HCT116 (cell line): ENCODE results near the gene HOXA11. TPM values are rescaled to one million over a fixed set of nuclear protein-coding genes. Genes with fewer than 3 reads are reported as not detected.

Experiments
- ATAC-seq: fragments of 200-7000 bp; cut with Tn5 transposase; 2 replicates; pipeline ENCODE4 v1.9.1; 2020; ENCODE audit warnings: mild to moderate bottlenecking, moderate library complexity
- BruUV-seq: library from RNA; stranded (reverse); fragments of 400-500 nt; replicated peaks from 2 replicates; lab custom pipeline; 2021; lab: Mats Ljungman, UMichigan
- CTCF ChIA-PET: fragments of 300-600 bp; sonication (Branson Sonifier 250); formaldehyde crosslinking; loops from one replicate; lab custom pipeline; 2021; ENCODE audit warnings: antibody characterized with exemption; lab: Charles Lee
- POLR2A ChIA-PET: fragments of 300-600, 350-600 bp; sonication (Branson Sonifier 250); formaldehyde crosslinking; loops from one replicate; lab custom pipeline; 2021; ENCODE audit warnings: antibody characterized with exemption; lab: Charles Lee
- RAD21 ChIA-PET, 2 experiments: fragments of 300-600 bp; sonication (Branson Sonifier 250); formaldehyde crosslinking; loops; one replicate each; lab custom pipeline; 2023; ENCODE audit warnings: low total read pairs in 2 of 2; ENCODE audit not compliant: uncharacterized antibody in 2 of 2, unreplicated experiment in 2 of 2, low non-redundant PET in 1 of 2; lab: Charles Lee
- DNase-seq: peaks from one replicate; pipeline ENCODE4 v3.0.0-alpha.2; 2010; ENCODE audit warnings: low read depth, low spot score
- H2AFZ ChIP-seq: fragments of 200-600 bp; shearing (Covaris generic), sonication (generic); 2 replicates; pipeline ENCODE4 v1.6.1; 2017; ENCODE audit warnings: low read depth, mixed run types, mixed read lengths, antibody characterized with exemption, low read length; ENCODE audit not compliant: poor library complexity, severe bottlenecking
- H3K27ac ChIP-seq: 2 replicates; pipeline ENCODE4 v1.5.1; 2012; ENCODE audit warnings: low read depth, low read length
- H3K27me3 ChIP-seq: fragments of 200-600 bp; sonication (generic); 2 replicates; pipeline ENCODE4 v1.6.1; 2016; ENCODE audit warnings: mixed run types, low read length, mixed read lengths; ENCODE audit not compliant: insufficient read depth
- H3K36me3 ChIP-seq, 2 experiments: fragments of 200-500 bp in 1 of 2; fragments of 200-600 bp in 1 of 2; sonication (Bioruptor generic) in 1 of 2; sonication (generic) in 1 of 2; 2 replicates each; pipeline versions ENCODE4 v1.5.1 to v1.6.1; 2014 to 2016; ENCODE audit warnings: low read length in 2 of 2, inconsistent platforms in 1 of 2, mixed read lengths in 1 of 2, mixed run types in 1 of 2; ENCODE audit not compliant: insufficient read depth in 2 of 2, control insufficient read depth in 1 of 2
- H3K4me1 ChIP-seq, 2 experiments: fragments of 200-600 bp in 1 of 2; sonication (generic) in 1 of 2; 2 replicates each; pipeline versions ENCODE4 v1.5.1 to v1.6.1; 2012 to 2017; ENCODE audit warnings: low read length in 2 of 2, inconsistent platforms in 1 of 2, mild to moderate bottlenecking in 1 of 2, mixed read lengths in 1 of 2, mixed run types in 1 of 2, moderate library complexity in 1 of 2; ENCODE audit not compliant: insufficient read depth in 2 of 2, control insufficient read depth in 1 of 2
- H3K4me2 ChIP-seq: fragments of 200-600 bp; sonication (generic); 2 replicates; pipeline ENCODE4 v1.6.1; 2017; ENCODE audit warnings: mixed run types, low read length, mixed read lengths
- H3K4me3 ChIP-seq, 2 experiments: fragments of 200-600 bp in 1 of 2; sonication (generic) in 1 of 2; replicated peaks in 1 of 2; 2 replicates each; pipeline ENCODE4 v1.5.1; 2011 to 2016; ENCODE audit warnings: low read length in 2 of 2, control low read depth in 1 of 2, low read depth in 1 of 2, mild to moderate bottlenecking in 1 of 2, mixed read lengths in 1 of 2, mixed run types in 1 of 2
- H3K79me2 ChIP-seq: fragments of 200-600 bp; sonication (generic); 2 replicates; pipeline ENCODE4 v1.6.1; 2017; ENCODE audit warnings: mild to moderate bottlenecking, mixed run types, low read length, moderate library complexity, mixed read lengths; ENCODE audit not compliant: insufficient read depth
- H3K9ac ChIP-seq: fragments of 200-600 bp; sonication (generic); 2 replicates; pipeline ENCODE4 v1.6.1; 2016; ENCODE audit warnings: low read length, mixed read lengths
- H3K9me2 ChIP-seq: fragments of 200-600 bp; sonication (generic), shearing (Covaris generic); 2 replicates; pipeline ENCODE4 v1.6.1; 2017; ENCODE audit warnings: mixed run types, mild to moderate bottlenecking, moderate library complexity; ENCODE audit not compliant: insufficient read depth
- H3K9me3 ChIP-seq, 2 experiments: fragments of 200-500 bp in 1 of 2; fragments of 200-600 bp in 1 of 2; sonication (Bioruptor generic) in 1 of 2; sonication (generic) in 1 of 2; 2 replicates each; pipeline ENCODE4 v1.6.1; 2014 to 2017; ENCODE audit warnings: low read length in 2 of 2, mixed read lengths in 2 of 2, inconsistent platforms in 1 of 2, low read depth in 1 of 2, mild to moderate bottlenecking in 1 of 2, mixed run types in 1 of 2, moderate library complexity in 1 of 2; ENCODE audit not compliant: control insufficient read depth in 1 of 2, insufficient read depth in 1 of 2
- H4K20me1 ChIP-seq: fragments of 200-600 bp; sonication (generic), shearing (Covaris generic); 2 replicates; pipeline ENCODE4 v1.6.1; 2017; ENCODE audit warnings: mixed run types, mild to moderate bottlenecking, moderate library complexity; ENCODE audit not compliant: insufficient read depth
- EGR1 ChIP-seq: IDR thresholded peaks from 2 replicates; pipeline ENCODE4 v1.6.1; 2012; ENCODE audit warnings: low read depth
- ELF1 ChIP-seq: IDR thresholded peaks from 2 replicates; pipeline ENCODE4 v1.6.1; 2012; ENCODE audit warnings: low read depth, borderline replicate concordance
- EZH2phosphoT487 ChIP-seq: fragments of 200-600 bp; IDR thresholded peaks from 2 replicates; pipeline ENCODE4 v1.6.1; 2018; ENCODE audit warnings: antibody characterized with exemption, borderline replicate concordance
- MAX ChIP-seq: IDR thresholded peaks from 2 replicates; pipeline ENCODE4 v1.6.1; 2012
- POLR2A ChIP-seq: IDR thresholded peaks from 2 replicates; pipeline ENCODE4 v1.7.0; 2011; ENCODE audit warnings: borderline replicate concordance; ENCODE audit not compliant: insufficient read depth, insufficient read length; ENCODE audit errors: extremely low read depth
- SRF ChIP-seq: IDR thresholded peaks from 2 replicates; pipeline ENCODE4 v1.6.1; 2012; ENCODE audit warnings: low read depth
- ZBTB33 ChIP-seq: IDR thresholded peaks from 2 replicates; pipeline ENCODE4 v1.6.1; 2011; ENCODE audit warnings: mild to moderate bottlenecking, low read length, moderate library complexity; ENCODE audit not compliant: insufficient replicate concordance; ENCODE audit errors: extremely low read depth
- ZNF274 ChIP-seq: fragments of 200-500 bp; sonication (Bioruptor generic); IDR thresholded peaks from 2 replicates; pipeline ENCODE4 v1.6.1; 2014; ENCODE audit warnings: mild to moderate bottlenecking, low read depth, low read length, inconsistent platforms
- intact Hi-C: fragments of 100-400 bp; cut with micrococcal nuclease; formaldehyde crosslinking; loops from 2 replicates; pipeline ENCODE4 v1.10.0; 2022
- total RNA-seq: library from RNA; stranded (reverse); gene quantifications from one replicate; pipeline ENCODE4 v1.2.1, GENCODE V29; 2021; ENCODE audit not compliant: unreplicated experiment
- TF ChIP-seq, protein P1 (sequence below), 3 experiments: fragments of 200-600 bp in 1 of 3; sonication (generic) in 1 of 3; IDR thresholded peaks in 2 of 3; conservative IDR thresholded peaks in 1 of 3; 2 replicates each; pipeline ENCODE4 v1.5.1; 2012 to 2017; ENCODE audit warnings: low read depth in 2 of 3, low read length in 2 of 3, antibody characterized with exemption in 1 of 3, borderline replicate concordance in 1 of 3, control low read depth in 1 of 3, mild to moderate bottlenecking in 1 of 3, mixed read lengths in 1 of 3, mixed run types in 1 of 3, moderate library complexity in 1 of 3; ENCODE audit not compliant: insufficient read depth in 1 of 3
- TF ChIP-seq, protein P2 (sequence below): IDR thresholded peaks from 2 replicates; pipeline ENCODE4 v1.6.1; 2012

The HOXA11 gene
- total RNA-seq, 1 experiment from 2014 or later, result 6.8 TPM

- H3K27ac ChIP-seq, result no peak overlapping the region
These were observed 18.4 kb upstream of the HOXA11 start for GRCh38 chr7:27203365-27203953.

GRCh38 chr7:27202862-27203134, 17.8 kb upstream of the HOXA11 start:
- RAD21 ChIA-PET, result interaction anchor here in 1 of 2 experiments (0.7 kb wide), 1 partner anchor 772 kb away, joined by 6 read pairs; no protein-coding TSS in a partner anchor
- Histone ChIP-seq H2AFZ (no peak overlapping the region), H3K4me2 (no peak overlapping the region), H3K9me3 (no peaks in the 10 kb centered on the region), H3K4me1 (peaks cover 0 to 24% of the 10 kb centered on the region in 2 experiments; a peak in 3 of 4 replicates), H3K27ac (no peak overlapping the region), H3K9me2 (no peaks in the 10 kb centered on the region), H3K27me3 (no peaks in the 10 kb centered on the region), H3K36me3 (no peaks in the 10 kb centered on the region), H4K20me1 (no peaks in the 10 kb centered on the region), H3K79me2 (no peaks in the 10 kb centered on the region), H3K4me3 (no peak overlapping the region), H3K9ac (no peak overlapping the region)
- intact Hi-C loops, result no loop called here
- TF ChIP-seq, protein P1, sequence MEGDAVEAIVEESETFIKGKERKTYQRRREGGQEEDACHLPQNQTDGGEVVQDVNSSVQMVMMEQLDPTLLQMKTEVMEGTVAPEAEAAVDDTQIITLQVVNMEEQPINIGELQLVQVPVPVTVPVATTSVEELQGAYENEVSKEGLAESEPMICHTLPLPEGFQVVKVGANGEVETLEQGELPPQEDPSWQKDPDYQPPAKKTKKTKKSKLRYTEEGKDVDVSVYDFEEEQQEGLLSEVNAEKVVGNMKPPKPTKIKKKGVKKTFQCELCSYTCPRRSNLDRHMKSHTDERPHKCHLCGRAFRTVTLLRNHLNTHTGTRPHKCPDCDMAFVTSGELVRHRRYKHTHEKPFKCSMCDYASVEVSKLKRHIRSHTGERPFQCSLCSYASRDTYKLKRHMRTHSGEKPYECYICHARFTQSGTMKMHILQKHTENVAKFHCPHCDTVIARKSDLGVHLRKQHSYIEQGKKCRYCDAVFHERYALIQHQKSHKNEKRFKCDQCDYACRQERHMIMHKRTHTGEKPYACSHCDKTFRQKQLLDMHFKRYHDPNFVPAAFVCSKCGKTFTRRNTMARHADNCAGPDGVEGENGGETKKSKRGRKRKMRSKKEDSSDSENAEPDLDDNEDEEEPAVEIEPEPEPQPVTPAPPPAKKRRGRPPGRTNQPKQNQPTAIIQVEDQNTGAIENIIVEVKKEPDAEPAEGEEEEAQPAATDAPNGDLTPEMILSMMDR (IDR thresholded peaks at IDR 0.05 in 2 of 3, conservative IDR thresholded peaks at IDR 0.05 in 1 of 3; ENCODE audit: borderline replicate concordance in 1 of 3, insufficient read depth in 1 of 3, low read depth in 2 of 3, low read length in 2 of 3), result no peak
- TF ChIP-seq ELF1 (no peak), MAX (no peak), ZBTB33 (no peak), POLR2A (no peak), ZNF274 (no peak)
- POLR2A ChIA-PET, result no interaction called here
- no TSS peak for BruUV-seq
- CTCF ChIA-PET, result no interaction called here
- DNase-seq (no peak), ATAC-seq (no peak)

More at GRCh38 chr7:27203365-27203953, 18.4 kb upstream of the HOXA11 start:
- Histone ChIP-seq H3K4me2 (no peak overlapping the region), H4K20me1 (no peaks in the 10 kb centered on the region), H3K79me2 (no peaks in the 10 kb centered on the region), H3K4me1 (peaks cover 0 to 20% of the 10 kb centered on the region in 2 experiments; a peak in 3 of 4 replicates), H3K36me3 (no peaks in the 10 kb centered on the region), H3K9me3 (no peaks in the 10 kb centered on the region), H3K9me2 (no peaks in the 10 kb centered on the region), H3K9ac (no peak overlapping the region), H3K4me3 (no peak overlapping the region), H2AFZ (no peak overlapping the region), H3K27me3 (no peaks in the 10 kb centered on the region)
- ChIA-PET RAD21 (no interaction called here), POLR2A (no interaction called here), CTCF (no interaction called here)
- no peak for ATAC-seq
- intact Hi-C loops, result no loop called here
- no TSS peak for BruUV-seq
- no peak for DNase-seq
- no peak for TF ChIP-seq SRF
- TF ChIP-seq EZH2phosphoT487, result no peak
- TF ChIP-seq, protein P2, sequence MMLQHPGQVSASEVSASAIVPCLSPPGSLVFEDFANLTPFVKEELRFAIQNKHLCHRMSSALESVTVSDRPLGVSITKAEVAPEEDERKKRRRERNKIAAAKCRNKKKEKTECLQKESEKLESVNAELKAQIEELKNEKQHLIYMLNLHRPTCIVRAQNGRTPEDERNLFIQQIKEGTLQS, result no peak
- TF ChIP-seq EGR1, result no peak
